Natural killer cell (primary cell): ENCODE measurements around the gene UNC13C. TPM values are rescaled to one million over a fixed set of nuclear protein-coding genes. Genes with fewer than 3 reads are reported as not detected.

ENCODE experiments used
- ATAC-seq, 3 donors: fragments of 150-1000 bp in 2 of 3; fragments of 200-7000 bp in 1 of 3; cut with Tn5 transposase; 1 replicate in 1 of 3; 2 replicates in 2 of 3; pipeline ENCODE4 v1.10.0; 2021; ENCODE audit warnings: mild to moderate bottlenecking in 2 of 3, moderate library complexity in 2 of 3
- DNase-seq, 2 donors: peaks; one replicate each; pipeline versions ENCODE4 v3.0.0 to v3.0.0-alpha.2; 2013 to 2021; ENCODE audit warnings: mixed read lengths in 1 of 2
- H3K27ac ChIP-seq: one replicate; pipeline ENCODE4 v1.5.1; 2013; ENCODE audit warnings: mild to moderate bottlenecking, low read length
- H3K27me3 ChIP-seq: one replicate; pipeline ENCODE4 v1.6.1; 2013; ENCODE audit warnings: low read length; ENCODE audit not compliant: control insufficient read depth, insufficient read depth
- H3K36me3 ChIP-seq: one replicate; pipeline ENCODE4 v1.6.1; 2013; ENCODE audit warnings: low read length; ENCODE audit not compliant: control insufficient read depth, insufficient read depth
- H3K4me1 ChIP-seq: one replicate; pipeline ENCODE4 v1.6.1; 2013; ENCODE audit warnings: low read length; ENCODE audit not compliant: control insufficient read depth, insufficient read depth
- H3K4me3 ChIP-seq: one replicate; pipeline ENCODE4 v1.5.1; 2013; ENCODE audit warnings: low read length
- H3K9me3 ChIP-seq: one replicate; pipeline ENCODE4 v1.6.1; 2013; ENCODE audit warnings: low read length; ENCODE audit not compliant: control insufficient read depth, insufficient read depth
- H3K27ac Mint-ChIP-seq, 2 donors: one replicate each; pipeline ENCODE4 v1.8.0; 2022; ENCODE audit warnings: mild to moderate bottlenecking in 2 of 2, mixed read lengths in 2 of 2, moderate library complexity in 1 of 2
- H3K27me3 Mint-ChIP-seq, 2 donors: one replicate each; pipeline ENCODE4 v1.8.0; 2022; ENCODE audit warnings: low read depth in 2 of 2, mixed read lengths in 2 of 2
- H3K36me3 Mint-ChIP-seq: one replicate; pipeline ENCODE4 v1.8.0; 2022; ENCODE audit warnings: mixed read lengths
- H3K4me1 Mint-ChIP-seq, 2 donors: one replicate each; pipeline ENCODE4 v1.8.0; 2022; ENCODE audit warnings: mixed read lengths in 2 of 2
- H3K4me3 Mint-ChIP-seq: one replicate; pipeline ENCODE4 v1.8.0; 2022; ENCODE audit warnings: mild to moderate bottlenecking, moderate library complexity, mixed read lengths
- H3K9me3 Mint-ChIP-seq, 2 donors: one replicate each; pipeline ENCODE4 v1.8.0; 2022; ENCODE audit warnings: mixed read lengths in 2 of 2
- CTCF ChIP-seq: fragments of 200-600 bp; IDR thresholded peaks from one replicate; pipeline ENCODE4 v1.8.0; 2022; ENCODE audit warnings: antibody characterized with exemption
- WGBS: methylation state at CpG from one replicate; pipeline ENCODE4 v1.1.7; 2013; ENCODE audit warnings: missing lambda C conversion rate; ENCODE audit not compliant: insufficient coverage; 5-methylcytosine and 5-hydroxymethylcytosine counted together
- intact Hi-C: fragments of 100-400 bp; cut with micrococcal nuclease; formaldehyde crosslinking; loops from one replicate; pipeline ENCODE4 v1.14.2; 2022
- total RNA-seq, 4 donors: library from RNA; stranded (reverse); fragments of 120-200 nt in 1 of 4; gene quantifications; one replicate each; pipeline versions ENCODE4 v1.2.3 to v1.2.4, GENCODE V29; 2013 to 2022

Gene UNC13C
- total RNA-seq, 3 donors from 2014 or later (not counting 1 experiment from before 2014, with no cell fraction given) = not detected

- WGBS = 100% methylated on average over 1 of the region's 1 CpG
- DNase-seq (no peak), ATAC-seq (no peak)
- Histone ChIP-seq H3K36me3 (no peaks in the 10 kb centered on the region), H3K4me1 (no peaks in the 10 kb centered on the region), H3K27me3 (no peaks in the 10 kb centered on the region), H3K4me3 (no peak overlapping the region), H3K9me3 (no peaks in the 10 kb centered on the region), H3K27ac (no peak overlapping the region)
- Mint-ChIP-seq H3K9me3 (peaks cover 0 to 6% of the 10 kb centered on the region in 2 donors), H3K4me3 (no peak overlapping the region), H3K27me3 (no peaks in the 10 kb centered on the region), H3K36me3 (no peaks in the 10 kb centered on the region), H3K4me1 (no peaks in the 10 kb centered on the region), H3K27ac (no peak overlapping the region)
- TF ChIP-seq CTCF = no peak
- intact Hi-C loops = no loop called here
Observed at GRCh38 chr15:54187325-54187724, 209.1 kb downstream of the UNC13C start.

GRCh38 chr15:54197995-54198394, 219.8 kb downstream of the UNC13C start:
- Mint-ChIP-seq H3K36me3 (peaks cover 16% of the 10 kb centered on the region), H3K4me3 (no peak overlapping the region), H3K9me3 (peaks cover 17 to 20% of the 10 kb centered on the region in 2 donors), H3K27me3 (no peaks in the 10 kb centered on the region), H3K4me1 (no peaks in the 10 kb centered on the region), H3K27ac (no peak overlapping the region)
- H3K9me3 ChIP-seq = no peaks in the 10 kb centered on the region
- DNase-seq (no peak), ATAC-seq (no peak)
- intact Hi-C loops = no loop called here
- no peaks in the 10 kb centered on the region for H3K36me3 ChIP-seq
- no peaks in the 10 kb centered on the region for H3K4me1 ChIP-seq
- no peak overlapping the region for H3K27ac ChIP-seq
- WGBS = 95% methylated on average over 1 of the region's 1 CpG
- H3K27me3 ChIP-seq = no peaks in the 10 kb centered on the region
- TF ChIP-seq CTCF = no peak
- H3K4me3 ChIP-seq = no peak overlapping the region

GRCh38 chr15:54206586-54207321, 228.5 kb downstream of the UNC13C start:
- no peak overlapping the region for H3K27ac ChIP-seq
- Mint-ChIP-seq H3K4me1 (no peaks in the 10 kb centered on the region), H3K36me3 (no peaks in the 10 kb centered on the region), H3K27ac (no peak overlapping the region), H3K4me3 (no peak overlapping the region), H3K9me3 (peaks cover 4 to 9% of the 10 kb centered on the region in 2 donors), H3K27me3 (no peaks in the 10 kb centered on the region)
- H3K36me3 ChIP-seq = no peaks in the 10 kb centered on the region
- H3K4me3 ChIP-seq = no peak overlapping the region
- 88% methylated on average over 7 of the region's 7 CpGs for WGBS
- no peaks in the 10 kb centered on the region for H3K27me3 ChIP-seq
- H3K9me3 ChIP-seq = no peaks in the 10 kb centered on the region
- no peaks in the 10 kb centered on the region for H3K4me1 ChIP-seq
- no peak for TF ChIP-seq CTCF
- DNase-seq (no peak), ATAC-seq (no peak)
- intact Hi-C loops = no loop called here

GRCh38 chr15:54208786-54209185, 230.5 kb downstream of the UNC13C start:
- no peak for TF ChIP-seq CTCF
- Histone ChIP-seq H3K4me3 (no peak overlapping the region), H3K36me3 (no peaks in the 10 kb centered on the region), H3K27ac (no peak overlapping the region), H3K27me3 (no peaks in the 10 kb centered on the region), H3K4me1 (no peaks in the 10 kb centered on the region), H3K9me3 (no peaks in the 10 kb centered on the region)
- WGBS = 91% methylated on average over 2 of the region's 2 CpGs
- ATAC-seq (no peak), DNase-seq (no peak)
- intact Hi-C loops = no loop called here
- Mint-ChIP-seq H3K36me3 (no peaks in the 10 kb centered on the region), H3K27ac (no peak overlapping the region), H3K9me3 (peaks cover 0 to 4% of the 10 kb centered on the region in 2 donors), H3K4me3 (no peak overlapping the region), H3K4me1 (no peaks in the 10 kb centered on the region), H3K27me3 (no peaks in the 10 kb centered on the region)
